H9 (cell line): Measurements from ENCODE around the gene PLG. TPM values are rescaled to one million over a fixed set of nuclear protein-coding genes. Genes with fewer than 3 reads are reported as not detected.
"Not testable (repeated sequence)": the region's sequence is repeated elsewhere in the genome, so short reads cannot be mapped to it uniquely, and the experiment has no call there.

ENCODE experiments used
- DNase-seq: peaks from one replicate; pipeline ENCODE4 v3.0.0-alpha.2; 2017
- H2AFZ ChIP-seq: one replicate; pipeline ENCODE4 v1.6.1; 2013; ENCODE audit warnings: mild to moderate bottlenecking, low read length, control low read depth, moderate library complexity
- H2AK5ac ChIP-seq: 2 replicates; pipeline ENCODE4 v1.6.1; 2013; ENCODE audit warnings: low read length, control low read depth, mixed read lengths; ENCODE audit not compliant: insufficient read length
- H2BK120ac ChIP-seq: one replicate; pipeline ENCODE4 v1.6.1; 2013; ENCODE audit warnings: low read depth, mild to moderate bottlenecking, low read length, control low read depth, inconsistent platforms; ENCODE audit not compliant: poor library complexity, severe bottlenecking
- H2BK12ac ChIP-seq: 2 replicates; pipeline ENCODE4 v1.6.1; 2013; ENCODE audit warnings: low read length, control low read depth, mixed read lengths, low read depth; ENCODE audit not compliant: insufficient read length
- H2BK15ac ChIP-seq: 2 replicates; pipeline ENCODE4 v1.6.1; 2013; ENCODE audit warnings: low read depth, low read length, control low read depth
- H2BK20ac ChIP-seq: one replicate; pipeline ENCODE4 v1.6.1; 2013; ENCODE audit warnings: low read depth, mild to moderate bottlenecking, low read length, control low read depth, inconsistent platforms; ENCODE audit not compliant: poor library complexity, severe bottlenecking
- H2BK5ac ChIP-seq: 2 replicates; pipeline ENCODE4 v1.6.1; 2013; ENCODE audit warnings: low read length, control low read depth, mixed read lengths; ENCODE audit not compliant: insufficient read length
- H3K14ac ChIP-seq: 2 replicates; pipeline ENCODE4 v1.6.1; 2013; ENCODE audit warnings: low read length, control low read depth; ENCODE audit not compliant: insufficient read depth
- H3K18ac ChIP-seq: 2 replicates; pipeline ENCODE4 v1.6.1; 2013; ENCODE audit warnings: low read depth, mild to moderate bottlenecking, mixed read lengths, low read length, control low read depth; ENCODE audit not compliant: insufficient read length
- H3K23ac ChIP-seq: 2 replicates; pipeline ENCODE4 v1.6.1; 2013; ENCODE audit warnings: low read length, control low read depth, mixed read lengths, low read depth; ENCODE audit not compliant: insufficient read length
- H3K23me2 ChIP-seq: 2 replicates; pipeline ENCODE4 v1.6.1; 2013; ENCODE audit warnings: low read depth, mild to moderate bottlenecking, mixed read lengths, low read length, control low read depth; ENCODE audit not compliant: insufficient read length, poor library complexity, severe bottlenecking
- H3K27ac ChIP-seq: 2 replicates; pipeline ENCODE4 v1.5.1; 2013; ENCODE audit warnings: low read length, control low read depth, mixed read lengths, low read depth; ENCODE audit not compliant: insufficient read length
- H3K27me3 ChIP-seq: 2 replicates; pipeline ENCODE4 v1.6.1; 2013; ENCODE audit warnings: low read length, control low read depth, inconsistent platforms; ENCODE audit not compliant: insufficient read depth
- H3K4ac ChIP-seq: 2 replicates; pipeline ENCODE4 v1.6.1; 2013; ENCODE audit warnings: low read depth, mild to moderate bottlenecking, control low read depth, inconsistent platforms, low read length, moderate library complexity
- H3K4me1 ChIP-seq: 2 replicates; pipeline ENCODE4 v1.6.1; 2013; ENCODE audit warnings: low read length, control low read depth, inconsistent platforms; ENCODE audit not compliant: insufficient read depth
- H3K4me2 ChIP-seq: 2 replicates; pipeline ENCODE4 v1.6.1; 2013; ENCODE audit warnings: low read length, control low read depth, mixed read lengths; ENCODE audit not compliant: insufficient read length, insufficient read depth
- H3K56ac ChIP-seq: 2 replicates; pipeline ENCODE4 v1.6.1; 2013; ENCODE audit warnings: low read depth, mild to moderate bottlenecking, mixed read lengths, low read length, control low read depth; ENCODE audit not compliant: insufficient read length
- H3K79me1 ChIP-seq: 2 replicates; pipeline ENCODE4 v1.6.1; 2013; ENCODE audit warnings: low read depth, mild to moderate bottlenecking, moderate library complexity, low read length, control low read depth, inconsistent platforms; ENCODE audit not compliant: insufficient read depth, poor library complexity, severe bottlenecking
- H3K79me2 ChIP-seq: 2 replicates; pipeline ENCODE4 v1.6.1; 2013; ENCODE audit warnings: low read length, control low read depth, inconsistent platforms; ENCODE audit not compliant: insufficient read depth
- H3K9ac ChIP-seq: 2 replicates; pipeline ENCODE4 v1.6.1; 2013; ENCODE audit warnings: low read length, control low read depth, mixed read lengths; ENCODE audit not compliant: insufficient read length; ENCODE audit errors: extremely low read depth
- H3K9me3 ChIP-seq: one replicate; pipeline ENCODE4 v1.6.1; 2013; ENCODE audit warnings: low read depth, low read length, inconsistent platforms; ENCODE audit not compliant: control insufficient read depth
- H3T11ph ChIP-seq: one replicate; pipeline ENCODE4 v1.6.1; 2013; ENCODE audit warnings: mild to moderate bottlenecking, low read length, control low read depth, inconsistent platforms
- H4K20me1 ChIP-seq: one replicate; pipeline ENCODE4 v1.6.1; 2013; ENCODE audit not compliant: control insufficient read depth, insufficient read length, insufficient read depth
- H4K5ac ChIP-seq: 2 replicates; pipeline ENCODE4 v1.6.1; 2013; ENCODE audit warnings: low read depth, mild to moderate bottlenecking, mixed read lengths, low read length, control low read depth; ENCODE audit not compliant: insufficient read length
- H4K8ac ChIP-seq: replicated peaks from 2 replicates; pipeline ENCODE4 v1.6.1; 2013; ENCODE audit warnings: low read length, control low read depth, mixed read lengths, low read depth; ENCODE audit not compliant: insufficient read length
- H4K91ac ChIP-seq: 2 replicates; pipeline ENCODE4 v1.6.1; 2013; ENCODE audit warnings: low read depth, mild to moderate bottlenecking, moderate library complexity, mixed read lengths, low read length, control low read depth; ENCODE audit not compliant: insufficient read length
- H3K27ac Mint-ChIP-seq, 3 experiments: 2 replicates in 2 of 3; 3 replicates in 1 of 3; pipeline ENCODE4 v1.8.0; 2020 to 2021; ENCODE audit warnings: mixed read lengths in 3 of 3, mild to moderate bottlenecking in 1 of 3, moderate library complexity in 1 of 3
- H3K27me3 Mint-ChIP-seq: 2 replicates; pipeline ENCODE4 v1.8.0; 2021; ENCODE audit warnings: low read depth, mild to moderate bottlenecking, moderate library complexity, mixed read lengths
- H3K36me3 Mint-ChIP-seq, 3 experiments: 2 replicates in 2 of 3; 3 replicates in 1 of 3; pipeline ENCODE4 v1.8.0; 2020 to 2021; ENCODE audit warnings: low read depth in 3 of 3, mixed read lengths in 3 of 3; ENCODE audit not compliant: insufficient read depth in 1 of 3
- H3K4me1 Mint-ChIP-seq, 2 experiments: 2 replicates each; pipeline ENCODE4 v1.8.0; 2020; ENCODE audit warnings: mixed read lengths in 2 of 2
- H3K4me3 Mint-ChIP-seq, 2 experiments: 2 replicates in 1 of 2; 3 replicates in 1 of 2; pipeline ENCODE4 v1.8.0; 2020 to 2021; ENCODE audit warnings: mild to moderate bottlenecking in 2 of 2, mixed read lengths in 2 of 2, moderate library complexity in 1 of 2
- H3K9me3 Mint-ChIP-seq, 2 experiments: 2 replicates in 1 of 2; 3 replicates in 1 of 2; pipeline ENCODE4 v1.8.0; 2020; ENCODE audit warnings: mild to moderate bottlenecking in 2 of 2, mixed read lengths in 2 of 2, moderate library complexity in 1 of 2
- WGBS: extraction: QIAGEN DNeasy Blood & Tissue Kit; methylation state at CpG from one replicate; pipeline ENCODE4 v1.1.7; 2013; ENCODE audit warnings: missing lambda C conversion rate, low lambda C conversion rate, mixed read lengths; ENCODE audit not compliant: insufficient read length; ENCODE audit errors: extremely low coverage; 5-methylcytosine and 5-hydroxymethylcytosine counted together
- total RNA-seq: library from RNA; stranded (reverse); gene quantifications from 2 replicates; pipeline ENCODE4 v1.2.1, GENCODE V29; 2021
- TF ChIP-seq, protein P1 (sequence below): fragments of 200-600 bp; sonication (generic); conservative IDR thresholded peaks from 3 replicates; pipeline ENCODE4 v1.8.0; 2021; ENCODE audit warnings: antibody characterized with exemption, mild to moderate bottlenecking

The PLG gene
- total RNA-seq, 1 experiment from 2014 or later, result not detected

- Histone ChIP-seq H3K23ac (no peak overlapping the region), H3K56ac (no peak overlapping the region), H4K20me1 (no peaks in the 10 kb centered on the region), H3K79me1 (no peaks in the 10 kb centered on the region), H2BK12ac (no peak overlapping the region), H3K9me3 (no peaks in the 10 kb centered on the region), H3K4ac (no peak overlapping the region), H2AFZ (no peak overlapping the region), H3K79me2 (no peaks in the 10 kb centered on the region), H4K91ac (no peak overlapping the region), H2BK120ac (no peak overlapping the region), H3K27ac (no peak overlapping the region), H2BK20ac (no peak overlapping the region), H2BK5ac (no peak overlapping the region), H3K4me1 (no peaks in the 10 kb centered on the region), H3K9ac (no peak overlapping the region), H3K23me2 (no peaks in the 10 kb centered on the region), H3T11ph (no peak overlapping the region), H3K27me3 (no peaks in the 10 kb centered on the region), H3K4me2 (no peak overlapping the region), H4K8ac (no peak overlapping the region), H3K14ac (no peak overlapping the region), H3K18ac (no peak overlapping the region), H4K5ac (no peak overlapping the region), H2BK15ac (no peak overlapping the region), H2AK5ac (no peak overlapping the region)
- Mint-ChIP-seq H3K27ac (no peak overlapping the region), H3K36me3 (no peaks in the 10 kb centered on the region; a peak in 1 of 7 replicates), H3K27me3 (peaks cover 11% of the 10 kb centered on the region), H3K4me1 (no peaks in the 10 kb centered on the region), H3K9me3 (peaks cover 13 to 14% of the 10 kb centered on the region in 2 experiments), H3K4me3 (no peak overlapping the region)
- no peak for DNase-seq
- TF ChIP-seq, protein P1, sequence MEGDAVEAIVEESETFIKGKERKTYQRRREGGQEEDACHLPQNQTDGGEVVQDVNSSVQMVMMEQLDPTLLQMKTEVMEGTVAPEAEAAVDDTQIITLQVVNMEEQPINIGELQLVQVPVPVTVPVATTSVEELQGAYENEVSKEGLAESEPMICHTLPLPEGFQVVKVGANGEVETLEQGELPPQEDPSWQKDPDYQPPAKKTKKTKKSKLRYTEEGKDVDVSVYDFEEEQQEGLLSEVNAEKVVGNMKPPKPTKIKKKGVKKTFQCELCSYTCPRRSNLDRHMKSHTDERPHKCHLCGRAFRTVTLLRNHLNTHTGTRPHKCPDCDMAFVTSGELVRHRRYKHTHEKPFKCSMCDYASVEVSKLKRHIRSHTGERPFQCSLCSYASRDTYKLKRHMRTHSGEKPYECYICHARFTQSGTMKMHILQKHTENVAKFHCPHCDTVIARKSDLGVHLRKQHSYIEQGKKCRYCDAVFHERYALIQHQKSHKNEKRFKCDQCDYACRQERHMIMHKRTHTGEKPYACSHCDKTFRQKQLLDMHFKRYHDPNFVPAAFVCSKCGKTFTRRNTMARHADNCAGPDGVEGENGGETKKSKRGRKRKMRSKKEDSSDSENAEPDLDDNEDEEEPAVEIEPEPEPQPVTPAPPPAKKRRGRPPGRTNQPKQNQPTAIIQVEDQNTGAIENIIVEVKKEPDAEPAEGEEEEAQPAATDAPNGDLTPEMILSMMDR, result no peak
- no CpG with 5 or more reads among the region's 6 CpGs for WGBS
These were observed 37.9 kb downstream of the PLG start for GRCh38 chr6:160739955-160740354.

GRCh38 chr6:160741012-160741411 lies 39.0 kb downstream of the PLG start:
- not testable (repeated sequence) for H3K4me2 ChIP-seq, H3K14ac ChIP-seq, H3K27me3 Mint-ChIP-seq, H3K9me3 ChIP-seq, H3K36me3 Mint-ChIP-seq, H2AFZ ChIP-seq, H3K4me3 Mint-ChIP-seq, DNase-seq, H3K27ac ChIP-seq, H3K23ac ChIP-seq, H3K4ac ChIP-seq, H3K79me1 ChIP-seq, H2AK5ac ChIP-seq, H2BK20ac ChIP-seq, H2BK120ac ChIP-seq, H3K9ac ChIP-seq, H4K8ac ChIP-seq, H3K56ac ChIP-seq, H3T11ph ChIP-seq, H2BK15ac ChIP-seq, H3K23me2 ChIP-seq, H4K91ac ChIP-seq, H4K20me1 ChIP-seq, H3K18ac ChIP-seq, H3K79me2 ChIP-seq, H3K27me3 ChIP-seq, H4K5ac ChIP-seq, H2BK5ac ChIP-seq, H2BK12ac ChIP-seq, H3K4me1 Mint-ChIP-seq, H3K27ac Mint-ChIP-seq, H3K4me1 ChIP-seq
- peaks cover 14 to 21% of the 10 kb centered on the region in 2 experiments for H3K9me3 Mint-ChIP-seq
- WGBS, result no CpG with 5 or more reads among the region's 7 CpGs
